Mucosa of stomach (tissue), 1 donor: ENCODE results near the gene DDI2.
A peak's percentile ranks its signal among the peaks of the same experiment; 100 is the strongest.

Experiments used
- H3K27me3 ChIP-seq: one replicate; pipeline ENCODE4 v1.7.0; 2013; ENCODE audit warnings: mild to moderate bottlenecking, low read length; ENCODE audit not compliant: control insufficient read depth, insufficient read depth
- H3K36me3 ChIP-seq: one replicate; pipeline ENCODE4 v1.7.0; 2013; ENCODE audit warnings: low read length; ENCODE audit not compliant: control insufficient read depth, insufficient read depth
- H3K4me1 ChIP-seq: one replicate; pipeline ENCODE4 v1.7.0; 2013; ENCODE audit warnings: mild to moderate bottlenecking, low read length; ENCODE audit not compliant: control insufficient read depth, insufficient read depth
- H3K4me3 ChIP-seq: one replicate; pipeline ENCODE4 v1.7.0; 2013; ENCODE audit warnings: low read length
- H3K9ac ChIP-seq: one replicate; pipeline ENCODE4 v1.7.0; 2013; ENCODE audit warnings: mild to moderate bottlenecking, low read length, moderate library complexity
- H3K9me3 ChIP-seq: one replicate; pipeline ENCODE4 v1.7.0; 2013; ENCODE audit warnings: mild to moderate bottlenecking, low read length, moderate library complexity; ENCODE audit not compliant: control insufficient read depth
- donor health status: Pancreatic carcinoma.

DDI2 gene

GRCh38 chr1:15703562-15703961 is 86.3 kb downstream of the DDI2 start:
- Histone ChIP-seq H3K4me1 (peaks cover 22% of the 10 kb centered on the region), H3K36me3 (no peaks in the 10 kb centered on the region), H3K9me3 (no peaks in the 10 kb centered on the region), H3K4me3 (no peak overlapping the region), H3K9ac (peak overlapping the region; percentile 40), H3K27me3 (no peaks in the 10 kb centered on the region)

GRCh38 chr1:15704526-15705183 is 87.4 kb downstream of the DDI2 start:
- no peak overlapping the region for H3K4me3 ChIP-seq
- H3K36me3 ChIP-seq, result no peaks in the 10 kb centered on the region

DNA sequence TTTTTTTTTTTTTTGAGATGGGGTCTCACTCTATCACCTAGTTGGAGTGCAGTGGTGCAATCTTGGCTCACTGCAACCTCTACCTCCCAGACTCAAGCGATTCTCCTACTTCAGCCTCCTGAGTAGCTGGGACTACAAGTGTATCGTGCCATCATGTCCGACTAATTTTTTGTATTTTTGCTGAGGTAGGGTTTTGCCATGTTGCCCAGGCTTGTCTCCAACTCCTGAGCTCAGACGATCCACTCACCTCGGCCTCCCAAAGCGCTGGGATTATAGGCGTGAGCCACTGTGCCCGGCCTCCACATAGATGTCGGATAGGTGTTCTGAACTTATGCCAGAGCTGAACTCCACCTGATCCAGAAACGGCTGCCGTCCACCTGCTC is 87.9 kb downstream of the DDI2 start:
- H3K9ac ChIP-seq, result no peak overlapping the region
- no peaks in the 10 kb centered on the region for H3K9me3 ChIP-seq
- peaks cover 22% of the 10 kb centered on the region for H3K4me1 ChIP-seq
- H3K36me3 ChIP-seq, result no peaks in the 10 kb centered on the region
- no peak overlapping the region for H3K4me3 ChIP-seq
- no peaks in the 10 kb centered on the region for H3K27me3 ChIP-seq

More at GRCh38 chr1:15704526-15705183, 87.4 kb downstream of the DDI2 start:
- Histone ChIP-seq H3K9ac (no peak overlapping the region), H3K4me1 (peaks cover 22% of the 10 kb centered on the region), H3K27me3 (no peaks in the 10 kb centered on the region), H3K9me3 (no peaks in the 10 kb centered on the region)

- Histone ChIP-seq H3K9ac (no peak overlapping the region), H3K4me1 (peaks cover 22% of the 10 kb centered on the region), H3K27me3 (no peaks in the 10 kb centered on the region), H3K4me3 (no peak overlapping the region), H3K36me3 (no peaks in the 10 kb centered on the region), H3K9me3 (no peaks in the 10 kb centered on the region)
These were observed 89.5 kb downstream of the DDI2 start for GRCh38 chr1:15706751-15707150.

DNA sequence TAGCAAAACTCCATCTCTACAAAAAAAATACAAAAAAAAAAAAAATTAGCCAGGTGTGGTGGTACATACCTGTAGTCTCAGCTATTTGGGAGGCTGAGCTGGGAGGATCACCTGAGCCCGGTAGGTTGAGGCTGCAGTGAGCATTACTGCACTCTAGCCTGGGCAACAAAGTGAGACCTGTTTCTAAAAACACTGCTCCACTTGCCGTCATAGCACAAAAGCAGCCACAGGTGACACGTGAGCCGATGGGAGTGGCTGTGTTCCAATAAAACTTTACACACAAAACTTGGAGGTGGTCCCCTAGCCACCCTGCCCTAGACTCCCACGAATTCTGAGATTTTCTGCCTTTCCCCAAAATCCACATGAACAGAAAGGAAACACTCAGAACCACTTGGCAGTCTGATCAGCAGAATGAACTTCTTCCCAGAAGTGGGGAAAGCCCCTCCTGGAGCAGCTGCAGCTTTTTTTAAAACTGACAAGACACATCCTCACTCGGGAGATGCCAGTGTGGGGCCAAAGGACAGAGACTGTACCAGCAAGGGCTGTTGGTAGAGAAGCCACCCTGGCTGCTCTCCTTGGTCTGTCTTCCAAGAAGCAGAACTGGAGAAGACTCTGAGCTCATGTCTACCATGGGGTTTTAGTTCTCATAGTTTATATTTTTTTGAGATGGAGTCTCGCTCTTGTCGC is 90.1 kb downstream of the DDI2 start:
- no peak overlapping the region for H3K9ac ChIP-seq
- H3K4me1 ChIP-seq, result peaks cover 22% of the 10 kb centered on the region
- H3K9me3 ChIP-seq, result no peaks in the 10 kb centered on the region

DNA sequence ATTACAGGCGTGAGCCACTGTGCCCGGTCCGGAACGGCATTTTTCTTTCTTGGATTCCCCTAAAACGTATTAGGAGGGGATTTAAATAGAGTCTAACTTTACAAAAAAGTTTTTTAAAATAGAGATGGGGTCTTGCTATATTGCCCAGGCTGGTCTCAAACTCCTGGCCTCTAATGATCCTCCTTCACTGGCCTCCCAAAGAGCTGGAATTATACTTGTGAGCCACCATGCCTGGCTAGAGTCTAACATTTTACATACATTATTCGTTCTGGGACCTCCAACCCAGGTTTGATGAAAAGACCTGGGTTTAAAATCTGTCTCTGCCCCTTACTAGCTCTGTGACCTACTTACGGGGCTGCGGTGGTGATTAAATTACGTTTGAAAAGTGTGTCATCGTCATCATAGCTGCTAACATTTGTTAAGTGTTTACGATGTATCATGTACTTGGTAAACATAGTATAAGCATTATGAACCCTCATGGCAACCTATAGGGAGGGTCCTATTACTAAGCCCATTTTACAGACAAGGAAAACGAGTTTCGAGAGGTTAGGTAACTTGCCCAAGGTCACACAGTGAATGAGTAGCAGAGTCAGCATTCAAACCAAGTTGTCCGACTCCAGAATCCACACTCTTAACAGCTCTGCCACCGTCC is 91.4 kb downstream of the DDI2 start:
- peaks cover 11% of the 10 kb centered on the region for H3K4me1 ChIP-seq
- no peak overlapping the region for H3K4me3 ChIP-seq
- no peak overlapping the region for H3K9ac ChIP-seq
- no peaks in the 10 kb centered on the region for H3K36me3 ChIP-seq
- H3K27me3 ChIP-seq, result no peaks in the 10 kb centered on the region
- no peaks in the 10 kb centered on the region for H3K9me3 ChIP-seq

More for the DNA sequence above, 90.1 kb downstream of the DDI2 start:
- Histone ChIP-seq H3K4me3 (no peak overlapping the region), H3K36me3 (no peaks in the 10 kb centered on the region), H3K27me3 (no peaks in the 10 kb centered on the region)

GRCh38 chr1:15709226-15709625 is 92.0 kb downstream of the DDI2 start:
- H3K27me3 ChIP-seq, result no peaks in the 10 kb centered on the region
- peaks cover 5% of the 10 kb centered on the region for H3K4me1 ChIP-seq
- H3K36me3 ChIP-seq, result no peaks in the 10 kb centered on the region
- H3K4me3 ChIP-seq, result no peak overlapping the region
- H3K9me3 ChIP-seq, result no peaks in the 10 kb centered on the region
- H3K9ac ChIP-seq, result no peak overlapping the region

GRCh38 chr1:15712168-15712567 is 94.9 kb downstream of the DDI2 start:
- no peaks in the 10 kb centered on the region for H3K27me3 ChIP-seq
- H3K4me1 ChIP-seq, result no peaks in the 10 kb centered on the region
- H3K9me3 ChIP-seq, result no peaks in the 10 kb centered on the region
- no peaks in the 10 kb centered on the region for H3K36me3 ChIP-seq
- no peak overlapping the region for H3K9ac ChIP-seq
- H3K4me3 ChIP-seq, result no peak overlapping the region

DNA sequence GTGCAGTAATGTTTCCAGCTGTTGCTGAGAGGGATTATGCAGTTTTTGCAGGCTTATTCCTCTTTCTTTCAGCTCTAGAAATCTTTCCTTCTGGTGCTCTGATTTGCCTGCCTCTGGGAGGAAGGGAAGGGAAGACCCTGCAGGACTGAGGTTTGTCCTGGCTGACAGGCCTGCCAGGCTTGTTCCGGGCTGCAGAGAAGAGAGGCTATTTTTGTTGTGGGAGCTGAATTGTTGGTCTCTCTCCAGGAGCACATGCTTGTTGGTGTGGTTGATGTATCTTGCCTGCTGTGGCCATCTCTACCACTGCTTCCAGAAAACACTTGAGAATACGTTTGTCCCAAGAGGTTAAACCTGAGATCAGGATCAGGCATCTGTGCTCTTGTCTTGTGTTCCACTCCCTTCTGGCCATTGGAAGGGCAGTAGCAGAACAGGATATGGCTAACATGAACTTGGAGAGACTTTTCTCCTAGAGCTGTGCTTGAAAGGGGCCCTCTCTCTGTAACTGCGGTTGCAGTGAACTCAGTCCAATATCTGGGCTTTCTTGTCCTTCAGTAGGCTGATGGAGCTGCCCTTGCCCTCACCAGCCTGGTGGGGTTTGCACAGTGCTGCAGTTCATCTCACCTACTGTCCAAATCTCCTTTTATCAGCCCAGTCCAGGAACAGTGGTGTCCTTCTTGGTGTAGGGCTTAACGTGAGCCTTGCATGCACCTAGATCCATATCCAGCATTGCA is 97.3 kb downstream of the DDI2 start:
- Histone ChIP-seq H3K27me3 (no peaks in the 10 kb centered on the region), H3K9ac (no peak overlapping the region), H3K4me3 (no peak overlapping the region), H3K9me3 (no peaks in the 10 kb centered on the region), H3K36me3 (peaks cover 10% of the 10 kb centered on the region), H3K4me1 (no peaks in the 10 kb centered on the region)

DNA sequence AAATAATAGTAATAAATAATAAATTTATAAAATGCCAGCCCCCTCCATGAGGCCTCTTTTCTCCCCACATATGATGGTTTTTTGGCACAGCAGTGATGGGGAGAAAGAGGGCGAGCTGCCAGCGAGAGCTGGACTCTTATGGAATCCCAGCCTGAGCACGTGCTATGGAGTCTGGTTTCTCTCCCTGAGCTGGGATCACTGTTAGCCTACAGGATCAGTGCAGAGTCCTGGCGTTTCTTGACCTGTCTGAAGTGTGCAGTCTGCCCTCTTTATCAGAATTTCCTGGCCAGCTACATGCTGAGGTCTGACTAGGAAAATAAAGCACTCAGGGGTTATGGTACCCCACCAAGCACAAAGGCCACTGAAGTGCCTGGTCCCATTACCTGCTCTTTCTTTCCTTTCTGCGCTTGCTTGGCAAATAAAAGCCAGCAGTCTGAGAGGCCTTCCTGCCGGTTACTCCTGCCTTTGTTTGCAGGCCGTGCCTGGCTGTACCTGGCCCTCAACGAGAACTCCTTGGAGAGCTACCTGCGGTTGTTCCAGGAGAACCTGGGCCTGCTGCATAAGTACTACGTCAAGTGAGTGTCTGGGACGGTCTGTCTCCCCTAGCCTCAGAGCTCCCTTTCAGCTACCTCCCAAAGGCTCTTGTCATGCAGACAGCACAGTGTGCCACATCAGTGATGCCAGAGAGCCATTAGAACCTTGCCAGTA is 100.3 kb downstream of the DDI2 start:
- Histone ChIP-seq H3K4me1 (no peaks in the 10 kb centered on the region), H3K27me3 (no peaks in the 10 kb centered on the region), H3K9me3 (no peaks in the 10 kb centered on the region), H3K9ac (no peak overlapping the region), H3K36me3 (peaks cover 10% of the 10 kb centered on the region), H3K4me3 (no peak overlapping the region)

GRCh38 chr1:15718199-15718601 is 100.9 kb downstream of the DDI2 start:
- H3K4me1 ChIP-seq, result no peaks in the 10 kb centered on the region
- no peaks in the 10 kb centered on the region for H3K9me3 ChIP-seq
- H3K36me3 ChIP-seq, result peaks cover 10% of the 10 kb centered on the region
- H3K9ac ChIP-seq, result no peak overlapping the region
- H3K27me3 ChIP-seq, result no peaks in the 10 kb centered on the region
- no peak overlapping the region for H3K4me3 ChIP-seq
